IPS DF 19.7 (cell line): Measurements from ENCODE around the gene TRIM59.

Experiments used
- DNase-seq: peaks from one replicate; pipeline ENCODE4 v3.0.0-alpha.2; 2013; ENCODE audit warnings: low read depth, low spot score

TRIM59 gene

GRCh38 chr3:160449636-160450598 is at the start of gene TRIM59:
TSS of gene TRIM59 (minus strand) at chr3:160449786. CDS start at chr3:160439183, 10,603 bp downstream.
- peak; percentile 91 for DNase-seq

- no peak for DNase-seq
These were observed 48.6 kb upstream of the TRIM59 start for GRCh38 chr3:160498202-160498601.

- DNase-seq = no peak
These were observed 40.6 kb upstream of the TRIM59 start for GRCh38 chr3:160490166-160490565.

GRCh38 chr3:160486459-160486869 is 36.9 kb upstream of the TRIM59 start:
- DNase-seq = no peak

GRCh38 chr3:160482796-160483195 is 33.2 kb upstream of the TRIM59 start:
- no peak for DNase-seq

GRCh38 chr3:160481856-160482255 is 32.3 kb upstream of the TRIM59 start:
- no peak for DNase-seq

- DNase-seq = no peak
These were observed 31.3 kb upstream of the TRIM59 start for GRCh38 chr3:160480931-160481330.

- DNase-seq = no peak
These were observed 29.8 kb upstream of the TRIM59 start for GRCh38 chr3:160479376-160479775.

GRCh38 chr3:160478338-160478737 is 28.8 kb upstream of the TRIM59 start:
- DNase-seq = no peak

GRCh38 chr3:160477750-160478149 is 28.2 kb upstream of the TRIM59 start:
- no peak for DNase-seq

GRCh38 chr3:160475884-160476283 is 26.3 kb upstream of the TRIM59 start:
- no peak for DNase-seq

- DNase-seq = no peak
These were observed 25.6 kb upstream of the TRIM59 start for GRCh38 chr3:160475153-160475552.

GRCh38 chr3:160474416-160474838 is 24.8 kb upstream of the TRIM59 start:
- DNase-seq = no peak

- DNase-seq = no peak
These were observed 24.4 kb upstream of the TRIM59 start for GRCh38 chr3:160473978-160474377.

GRCh38 chr3:160473221-160473620 is 23.6 kb upstream of the TRIM59 start:
- DNase-seq = no peak

- no peak for DNase-seq
These were observed 22.8 kb upstream of the TRIM59 start for GRCh38 chr3:160472344-160472743.

- no peak for DNase-seq
These were observed 22.3 kb upstream of the TRIM59 start for GRCh38 chr3:160471892-160472291.

GRCh38 chr3:160470181-160470580 is 20.6 kb upstream of the TRIM59 start:
- DNase-seq = no peak

GRCh38 chr3:160464971-160465370 is 15.4 kb upstream of the TRIM59 start:
- no peak for DNase-seq

GRCh38 chr3:160464321-160464720 is 14.7 kb upstream of the TRIM59 start:
- DNase-seq = no peak

- DNase-seq = no peak
These were observed 10.4 kb upstream of the TRIM59 start for GRCh38 chr3:160460033-160460432.

GRCh38 chr3:160459450-160459970 is 9.9 kb upstream of the TRIM59 start:
- no peak for DNase-seq

GRCh38 chr3:160458151-160458550 is 8.6 kb upstream of the TRIM59 start:
- DNase-seq = no peak
